ENCODE results near the gene R3HDM2.
"Not testable (repeated sequence)": the region's sequence is repeated elsewhere in the genome, so short reads cannot be mapped to it uniquely, and the experiment has no call there.

The R3HDM2 gene

DNA sequence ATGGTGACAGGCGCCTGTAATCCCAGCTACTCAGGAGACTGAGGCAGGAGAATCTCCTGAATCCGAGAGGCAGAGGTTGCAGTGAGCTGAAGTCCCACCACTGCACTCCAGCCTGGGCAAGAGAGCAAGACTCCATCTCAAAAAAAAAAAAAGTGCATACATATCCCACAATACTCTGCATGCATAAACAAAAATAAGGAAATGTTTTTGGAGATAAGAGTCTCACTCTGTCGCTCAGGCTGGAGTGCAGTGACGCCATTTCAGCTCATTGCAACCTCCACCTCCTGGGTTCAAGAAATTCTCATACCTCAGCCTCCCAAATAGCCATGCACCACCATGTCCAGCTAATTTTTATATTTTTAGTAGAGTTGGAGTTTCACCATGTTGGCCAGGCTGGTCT, 28.7 kb downstream of the R3HDM2 start:
- not testable (repeated sequence) for H2BK5ac ChIP-seq (ENCODE audit: low read length); H3K9me3 ChIP-seq (replicated peaks in 1 of 2; ENCODE audit: control insufficient read depth in 2 of 2, insufficient read depth in 1 of 2, low read depth in 1 of 2, low read length in 2 of 2); H2BK15ac ChIP-seq (ENCODE audit: low read length); H3K27ac ChIP-seq (replicated peaks; ENCODE audit: low read length); H2BK12ac ChIP-seq (ENCODE audit: low read length); H3K4ac ChIP-seq (ENCODE audit: low read length); H3K4me3 ChIP-seq (ENCODE audit: low read length in 2 of 2); H3K4me1 ChIP-seq (ENCODE audit: control insufficient read depth in 2 of 2, insufficient read depth in 1 of 2, low read depth in 1 of 2, low read length in 2 of 2); H3K14ac ChIP-seq (ENCODE audit: low read length); H2AFZ ChIP-seq (ENCODE audit: low read length); H3K23ac ChIP-seq (ENCODE audit: low read depth, low read length, poor library complexity); H2BK120ac ChIP-seq (ENCODE audit: low read depth, low read length); H3K27me3 ChIP-seq (ENCODE audit: control insufficient read depth in 3 of 3, insufficient read depth in 3 of 3, low read depth in 1 of 3, low read length in 3 of 3); H3K18ac ChIP-seq (ENCODE audit: low read length); H3K79me1 ChIP-seq (ENCODE audit: low read depth, low read length); H3K4me2 ChIP-seq (ENCODE audit: insufficient read depth, low read length, poor library complexity, severe bottlenecking); H3K36me3 ChIP-seq (replicated peaks in 1 of 2; ENCODE audit: control insufficient read depth in 2 of 2, insufficient read depth in 2 of 2, low read length in 2 of 2); H2AK5ac ChIP-seq (ENCODE audit: low read depth, low read length); H3K9ac ChIP-seq (ENCODE audit: low read depth, low read length, poor library complexity); H4K91ac ChIP-seq (ENCODE audit: low read depth, low read length, poor library complexity); H4K8ac ChIP-seq (ENCODE audit: low read depth, low read length); DNase-seq (ENCODE audit: low spot score)
- WGBS, 2 donors (ENCODE audit: extremely low coverage in 2 of 2, insufficient read length in 2 of 2, insufficient replicate concordance in 1 of 2) = no CpG with 5 or more reads among the region's 4 CpGs

DNA sequence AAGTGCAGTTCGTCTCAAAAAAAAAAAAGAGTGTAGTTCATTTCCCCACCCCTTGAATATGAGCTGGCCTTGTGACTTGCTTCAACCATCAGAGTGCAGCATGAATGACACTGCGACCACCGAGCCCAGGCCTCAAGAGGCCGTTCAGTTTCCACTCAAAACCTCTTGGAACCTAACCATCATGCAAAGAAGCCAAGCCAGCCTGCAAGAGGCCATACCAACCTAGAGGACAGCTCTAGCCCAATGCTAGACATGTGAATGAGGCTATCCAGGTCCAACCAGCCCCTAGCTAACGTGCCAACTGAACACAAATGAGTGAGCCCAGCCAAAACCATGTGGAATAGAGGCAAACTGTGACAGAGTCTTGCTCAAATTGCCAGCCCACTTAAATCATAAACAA, 29.7 kb downstream of the R3HDM2 start:
- WGBS, 2 donors (ENCODE audit: extremely low coverage in 2 of 2, insufficient read length in 2 of 2, insufficient replicate concordance in 1 of 2) = no CpG with 5 or more reads among the region's 5 CpGs
- Histone ChIP-seq H2AK5ac (ENCODE audit: low read depth, low read length) (no peak overlapping the region), H3K36me3 (replicated peaks in 1 of 2; ENCODE audit: control insufficient read depth in 2 of 2, insufficient read depth in 2 of 2, low read length in 2 of 2) (no peaks in the 10 kb centered on the region), H4K91ac (ENCODE audit: low read depth, low read length, poor library complexity) (no peak overlapping the region), H3K27ac (replicated peaks; ENCODE audit: low read length) (no peak overlapping the region), H3K9me3 (replicated peaks in 1 of 2; ENCODE audit: control insufficient read depth in 2 of 2, insufficient read depth in 1 of 2, low read depth in 1 of 2, low read length in 2 of 2) (no peaks in the 10 kb centered on the region), H2BK5ac (ENCODE audit: low read length) (no peak overlapping the region), H2BK120ac (ENCODE audit: low read depth, low read length) (no peak overlapping the region), H3K4me3 (ENCODE audit: low read length in 2 of 2) (no peak overlapping the region), H3K9ac (ENCODE audit: low read depth, low read length, poor library complexity) (no peak overlapping the region), H3K27me3 (ENCODE audit: control insufficient read depth in 3 of 3, insufficient read depth in 3 of 3, low read depth in 1 of 3, low read length in 3 of 3) (no peaks in the 10 kb centered on the region), H3K4me1 (ENCODE audit: control insufficient read depth in 2 of 2, insufficient read depth in 1 of 2, low read depth in 1 of 2, low read length in 2 of 2) (no peaks in the 10 kb centered on the region), H3K79me1 (ENCODE audit: low read depth, low read length) (no peaks in the 10 kb centered on the region), H3K23ac (ENCODE audit: low read depth, low read length, poor library complexity) (no peak overlapping the region), H3K4ac (ENCODE audit: low read length) (no peak overlapping the region), H2BK15ac (ENCODE audit: low read length) (no peak overlapping the region), H2AFZ (ENCODE audit: low read length) (no peak overlapping the region), H3K4me2 (ENCODE audit: insufficient read depth, low read length, poor library complexity, severe bottlenecking) (no peak overlapping the region), H2BK12ac (ENCODE audit: low read length) (no peak overlapping the region), H3K18ac (ENCODE audit: low read length) (no peak overlapping the region), H4K8ac (ENCODE audit: low read depth, low read length) (no peak overlapping the region), H3K14ac (ENCODE audit: low read length) (no peak overlapping the region)
- no peak for DNase-seq (ENCODE audit: low spot score)

DNA sequence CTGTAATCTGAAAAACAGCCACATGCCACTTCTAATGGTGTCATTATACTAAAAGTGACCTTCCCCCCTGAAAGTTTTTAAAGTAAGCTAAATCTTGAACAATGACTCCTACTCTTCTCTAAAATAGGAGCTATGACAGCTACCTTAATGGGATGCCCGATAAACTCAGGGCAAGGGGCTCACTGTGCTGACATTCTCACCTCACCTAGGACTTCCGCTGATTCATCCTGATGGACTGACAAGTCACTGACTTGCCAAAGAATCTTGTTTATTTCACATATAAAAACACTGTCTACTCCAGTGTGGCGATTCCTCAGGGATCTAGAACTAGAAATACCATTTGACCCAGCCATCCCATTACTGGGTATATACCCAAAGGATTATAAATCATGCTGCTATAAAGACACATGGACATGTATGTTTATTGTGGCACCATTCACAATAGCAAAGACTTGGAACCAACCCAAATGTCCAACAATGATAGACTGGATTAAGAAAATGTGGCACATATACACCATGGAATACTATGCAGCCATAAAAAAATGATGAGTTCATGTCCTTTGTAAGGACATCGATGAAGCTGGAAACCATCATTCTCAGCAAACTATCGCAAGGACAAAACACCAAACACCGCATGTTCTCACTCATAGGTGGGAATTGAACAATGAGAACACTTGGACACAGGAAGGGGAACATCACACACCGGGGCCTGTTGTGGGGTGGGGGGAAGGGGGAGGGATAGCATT, 31.0 kb downstream of the R3HDM2 start:
- H3K27me3 ChIP-seq (ENCODE audit: control insufficient read depth in 3 of 3, insufficient read depth in 3 of 3, low read depth in 1 of 3, low read length in 3 of 3); H3K4me2 ChIP-seq (ENCODE audit: insufficient read depth, low read length, poor library complexity, severe bottlenecking); H3K79me1 ChIP-seq (ENCODE audit: low read depth, low read length); H3K4ac ChIP-seq (ENCODE audit: low read length); DNase-seq (ENCODE audit: low spot score); H3K4me3 ChIP-seq (ENCODE audit: low read length in 2 of 2); H4K91ac ChIP-seq (ENCODE audit: low read depth, low read length, poor library complexity); H2AK5ac ChIP-seq (ENCODE audit: low read depth, low read length); H2AFZ ChIP-seq (ENCODE audit: low read length); H3K23ac ChIP-seq (ENCODE audit: low read depth, low read length, poor library complexity); H3K4me1 ChIP-seq (ENCODE audit: control insufficient read depth in 2 of 2, insufficient read depth in 1 of 2, low read depth in 1 of 2, low read length in 2 of 2); H2BK15ac ChIP-seq (ENCODE audit: low read length); H3K9me3 ChIP-seq (replicated peaks in 1 of 2; ENCODE audit: control insufficient read depth in 2 of 2, insufficient read depth in 1 of 2, low read depth in 1 of 2, low read length in 2 of 2); H2BK120ac ChIP-seq (ENCODE audit: low read depth, low read length); H3K9ac ChIP-seq (ENCODE audit: low read depth, low read length, poor library complexity); H2BK12ac ChIP-seq (ENCODE audit: low read length); H3K27ac ChIP-seq (replicated peaks; ENCODE audit: low read length); H3K36me3 ChIP-seq (replicated peaks in 1 of 2; ENCODE audit: control insufficient read depth in 2 of 2, insufficient read depth in 2 of 2, low read length in 2 of 2); H4K8ac ChIP-seq (ENCODE audit: low read depth, low read length); H3K14ac ChIP-seq (ENCODE audit: low read length); H2BK5ac ChIP-seq (ENCODE audit: low read length); H3K18ac ChIP-seq (ENCODE audit: low read length): not testable (repeated sequence)
- WGBS, 2 donors (ENCODE audit: extremely low coverage in 2 of 2, insufficient read length in 2 of 2, insufficient replicate concordance in 1 of 2) = no CpG with 5 or more reads among the region's 7 CpGs

DNA sequence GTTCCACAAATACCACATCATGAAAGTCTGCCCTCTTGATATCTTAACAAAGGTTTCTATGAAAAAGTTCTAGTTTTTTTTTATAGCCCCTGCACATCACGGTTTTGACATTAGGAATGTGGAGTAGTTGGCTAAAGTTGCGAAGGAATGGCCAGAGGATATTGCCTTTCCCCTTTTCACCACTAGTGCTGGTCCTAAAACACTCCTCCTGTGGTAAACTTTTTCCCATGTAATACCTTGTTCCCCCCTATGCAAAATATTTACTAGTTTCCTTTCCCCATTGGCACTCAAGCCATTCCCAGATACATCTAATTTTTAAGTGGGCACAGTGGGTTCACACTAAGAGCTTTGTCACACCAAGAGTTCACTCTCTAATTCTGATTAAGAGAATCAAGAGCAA, 33.4 kb downstream of the R3HDM2 start:
- Histone ChIP-seq H3K18ac (ENCODE audit: low read length) (no peak overlapping the region), H3K27ac (replicated peaks; ENCODE audit: low read length) (no peak overlapping the region), H2BK5ac (ENCODE audit: low read length) (no peak overlapping the region), H3K4ac (ENCODE audit: low read length) (no peak overlapping the region), H3K9ac (ENCODE audit: low read depth, low read length, poor library complexity) (no peak overlapping the region), H3K27me3 (ENCODE audit: control insufficient read depth in 3 of 3, insufficient read depth in 3 of 3, low read depth in 1 of 3, low read length in 3 of 3) (no peaks in the 10 kb centered on the region), H2BK12ac (ENCODE audit: low read length) (no peak overlapping the region), H3K36me3 (replicated peaks in 1 of 2; ENCODE audit: control insufficient read depth in 2 of 2, insufficient read depth in 2 of 2, low read length in 2 of 2) (peaks cover 0 to 23% of the 10 kb centered on the region in 2 donors), H3K9me3 (replicated peaks in 1 of 2; ENCODE audit: control insufficient read depth in 2 of 2, insufficient read depth in 1 of 2, low read depth in 1 of 2, low read length in 2 of 2) (no peaks in the 10 kb centered on the region), H3K4me1 (ENCODE audit: control insufficient read depth in 2 of 2, insufficient read depth in 1 of 2, low read depth in 1 of 2, low read length in 2 of 2) (no peaks in the 10 kb centered on the region), H3K79me1 (ENCODE audit: low read depth, low read length) (no peaks in the 10 kb centered on the region), H4K8ac (ENCODE audit: low read depth, low read length) (no peak overlapping the region), H2BK120ac (ENCODE audit: low read depth, low read length) (no peak overlapping the region), H3K4me2 (ENCODE audit: insufficient read depth, low read length, poor library complexity, severe bottlenecking) (no peak overlapping the region), H3K14ac (ENCODE audit: low read length) (no peak overlapping the region), H4K91ac (ENCODE audit: low read depth, low read length, poor library complexity) (no peak overlapping the region), H2BK15ac (ENCODE audit: low read length) (no peak overlapping the region), H2AFZ (ENCODE audit: low read length) (no peak overlapping the region), H3K23ac (ENCODE audit: low read depth, low read length, poor library complexity) (no peak overlapping the region), H2AK5ac (ENCODE audit: low read depth, low read length) (no peak overlapping the region), H3K4me3 (ENCODE audit: low read length in 2 of 2) (no peak overlapping the region)
- no CpG with 5 or more reads among the region's 2 CpGs for WGBS, 2 donors (ENCODE audit: extremely low coverage in 2 of 2, insufficient read length in 2 of 2, insufficient replicate concordance in 1 of 2)
- no peak for DNase-seq (ENCODE audit: low spot score)
